CD4-positive, alpha-beta T cell treated with Interferon alpha-2 for 1 hour (primary cell): ENCODE data around the gene ROR2.
"Not testable (repeated sequence)": the region's sequence is repeated elsewhere in the genome, so short reads cannot be mapped to it uniquely, and the experiment has no call there.

Source experiments
- DNase-seq, 2 donors: peaks; one replicate each; pipeline ENCODE4 v3.0.0-alpha.2; 2020 to 2022

ROR2 gene

GRCh38 chr9:91949946-91950664 lies at the start of gene ROR2:
Gene ROR2, minus strand, starts transcription at chr9:91950228.
- DNase-seq, result peak; percentile 6 to 55

- DNase-seq, result no peak
Measured at GRCh38 chr9:91995000-91995655, 45.1 kb upstream of the ROR2 start.

- no peak for DNase-seq
Measured at GRCh38 chr9:91994422-91994821, 44.4 kb upstream of the ROR2 start.

GRCh38 chr9:91992461-91993041 lies 42.5 kb upstream of the ROR2 start:
- DNase-seq, result no peak

- no peak for DNase-seq
Measured at GRCh38 chr9:91991721-91992341, 41.8 kb upstream of the ROR2 start.

GRCh38 chr9:91986248-91986647 lies 36.2 kb upstream of the ROR2 start:
- no peak for DNase-seq

- no peak for DNase-seq
Measured at GRCh38 chr9:91985692-91986091, 35.7 kb upstream of the ROR2 start.

GRCh38 chr9:91978740-91979414 lies 28.8 kb upstream of the ROR2 start:
- peak in 1 of 2 donors; percentile 18 for DNase-seq

GRCh38 chr9:91975254-91975653 lies 25.2 kb upstream of the ROR2 start:
- not testable (repeated sequence) for DNase-seq

GRCh38 chr9:91972711-91973110 lies 22.7 kb upstream of the ROR2 start:
- no peak for DNase-seq

- DNase-seq, result no peak
Measured at GRCh38 chr9:91972076-91972626, 22.1 kb upstream of the ROR2 start.

GRCh38 chr9:91967259-91967658 lies 17.2 kb upstream of the ROR2 start:
- DNase-seq, result no peak

- no peak for DNase-seq
Measured at GRCh38 chr9:91966503-91966902, 16.5 kb upstream of the ROR2 start.

GRCh38 chr9:91963711-91964240 lies 13.7 kb upstream of the ROR2 start:
- no peak for DNase-seq

GRCh38 chr9:91960367-91960766 lies 10.3 kb upstream of the ROR2 start:
- no peak for DNase-seq

- DNase-seq, result no peak
Measured at GRCh38 chr9:91958174-91958573, 8.1 kb upstream of the ROR2 start.

GRCh38 chr9:91954841-91955471 lies 4.9 kb upstream of the ROR2 start:
- DNase-seq, result peak in 1 of 2 donors; percentile 5

- no peak for DNase-seq
Measured at GRCh38 chr9:91953718-91954117, 3.7 kb upstream of the ROR2 start.

- no peak for DNase-seq
Measured at GRCh38 chr9:91951944-91952520, 2.0 kb upstream of the ROR2 start.

GRCh38 chr9:91949392-91949945 lies 559 bp downstream of the ROR2 start:
- no peak for DNase-seq
